ENCODE measurements around the gene CLNK. TPM values are rescaled to one million over a fixed set of nuclear protein-coding genes. Genes with fewer than 3 reads are reported as not detected.

Gene CLNK, protein sequence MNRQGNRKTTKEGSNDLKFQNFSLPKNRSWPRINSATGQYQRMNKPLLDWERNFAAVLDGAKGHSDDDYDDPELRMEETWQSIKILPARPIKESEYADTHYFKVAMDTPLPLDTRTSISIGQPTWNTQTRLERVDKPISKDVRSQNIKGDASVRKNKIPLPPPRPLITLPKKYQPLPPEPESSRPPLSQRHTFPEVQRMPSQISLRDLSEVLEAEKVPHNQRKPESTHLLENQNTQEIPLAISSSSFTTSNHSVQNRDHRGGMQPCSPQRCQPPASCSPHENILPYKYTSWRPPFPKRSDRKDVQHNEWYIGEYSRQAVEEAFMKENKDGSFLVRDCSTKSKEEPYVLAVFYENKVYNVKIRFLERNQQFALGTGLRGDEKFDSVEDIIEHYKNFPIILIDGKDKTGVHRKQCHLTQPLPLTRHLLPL
- not detected in 2 replicates for total RNA-seq

DNA sequence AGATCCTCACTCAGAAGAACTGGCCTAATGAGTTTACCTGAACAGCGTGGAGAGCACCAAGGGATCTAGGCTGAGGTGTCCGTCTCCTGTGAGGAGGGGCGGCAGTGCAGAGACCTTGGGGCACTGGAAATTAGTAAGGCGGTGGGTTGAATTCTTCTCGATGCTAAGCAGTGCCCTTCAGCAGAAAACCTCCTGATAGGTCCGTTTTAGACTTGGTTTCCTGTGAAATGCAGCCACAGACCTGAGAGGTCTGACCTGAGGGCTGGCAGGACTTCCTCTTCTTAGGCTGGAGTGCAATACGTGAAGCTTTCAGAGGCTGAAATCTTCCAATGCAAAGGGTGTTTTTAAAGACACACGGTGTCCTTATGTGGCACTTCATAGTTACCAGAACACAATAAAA is at the start of gene CLNK:
CLNK (minus strand) TSS at position 138 of the 400 bp plus-strand sequence. CDS start 16,899 bp downstream, outside the sequence.

DNA sequence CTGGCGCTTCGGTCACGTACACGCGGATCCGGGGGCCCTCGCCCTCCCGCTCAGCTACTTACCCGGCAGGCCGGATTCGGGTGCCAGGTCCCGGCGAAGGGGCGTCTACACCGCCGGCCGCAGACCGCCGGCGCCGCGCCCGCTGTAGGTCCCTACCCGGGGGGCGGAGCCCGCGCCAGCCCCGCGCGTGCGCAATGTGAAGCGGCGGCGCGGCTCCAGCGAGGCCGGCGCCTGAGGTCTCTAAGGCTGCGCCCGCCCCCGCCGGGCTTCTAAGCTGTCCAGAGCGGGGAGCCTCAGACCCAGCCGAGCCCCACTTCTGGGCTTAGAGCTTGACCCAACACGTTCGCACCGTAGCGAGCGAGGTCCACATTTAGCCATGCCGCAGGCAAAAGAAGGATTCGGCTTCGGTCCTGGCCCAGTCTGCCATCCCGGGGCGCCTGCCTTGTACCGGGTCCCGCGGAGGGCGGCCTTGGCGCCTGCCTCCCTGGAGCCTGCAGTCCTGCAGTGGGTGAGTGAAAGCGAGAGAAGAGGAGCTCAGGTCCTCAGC is 227.2 kb downstream of the CLNK start, which contains the start of gene ZNF518B:
ZNF518B (minus strand) TSS at position 172 of the 547 bp plus-strand sequence. CDS start 11,098 bp downstream, outside the sequence.

Other genes with a start within 250 kb of the CLNK start
- gene ZNF518B, start 227.3 kb downstream of the CLNK start, total RNA-seq, result 21.6 and 25.8 TPM in 2 replicates

All from cardiac ventricle fibroblast (primary cell).